Activated T-cell treated with anti-CD3 and anti-CD28 coated beads for 1 hour (primary cell): ENCODE results near the gene RASL10B.

Source experiments
- DNase-seq: peaks from one replicate; pipeline ENCODE4 v3.0.0-alpha.2; 2020; ENCODE audit warnings: low read depth

RASL10B gene

DNA sequence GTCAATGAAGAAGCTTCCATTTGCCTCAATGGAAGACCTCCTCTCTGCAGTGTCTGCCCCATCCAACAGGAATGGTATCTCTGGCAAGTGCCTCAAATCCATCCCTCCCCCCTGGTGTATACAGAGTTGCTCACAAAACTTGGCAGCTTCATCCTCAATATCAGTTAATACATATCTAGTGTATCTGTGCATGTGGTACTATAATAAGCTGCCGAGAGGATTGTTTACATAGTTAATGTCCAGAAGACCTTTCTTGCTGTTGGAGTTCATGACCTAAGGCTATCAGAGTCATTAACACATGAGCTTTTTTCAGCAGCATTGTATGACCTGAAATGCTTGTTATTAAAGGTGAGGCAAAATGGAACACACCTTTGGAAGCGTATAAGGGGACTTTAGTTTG is 14.0 kb upstream of the RASL10B start:
- no peak for DNase-seq

DNA sequence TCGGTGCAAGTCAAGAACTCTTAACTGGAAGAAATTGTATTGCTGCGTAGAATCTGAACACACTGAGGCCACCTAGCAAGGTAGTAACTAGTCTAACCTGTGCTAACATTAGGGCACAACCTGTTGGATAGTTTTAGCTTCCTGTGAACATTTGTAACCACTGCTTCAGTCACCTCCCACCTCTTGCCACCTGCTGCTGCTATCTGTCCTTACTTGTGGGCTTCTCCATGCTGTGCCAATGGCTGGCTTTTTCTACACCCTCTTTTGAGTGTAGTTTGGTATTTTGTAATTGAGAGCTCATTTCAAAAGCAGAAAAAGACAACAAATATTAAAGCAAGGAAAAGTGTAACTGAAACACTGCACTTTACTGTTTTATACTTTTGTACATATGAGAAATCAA is 7.7 kb upstream of the RASL10B start:
- DNase-seq, result no peak

DNA sequence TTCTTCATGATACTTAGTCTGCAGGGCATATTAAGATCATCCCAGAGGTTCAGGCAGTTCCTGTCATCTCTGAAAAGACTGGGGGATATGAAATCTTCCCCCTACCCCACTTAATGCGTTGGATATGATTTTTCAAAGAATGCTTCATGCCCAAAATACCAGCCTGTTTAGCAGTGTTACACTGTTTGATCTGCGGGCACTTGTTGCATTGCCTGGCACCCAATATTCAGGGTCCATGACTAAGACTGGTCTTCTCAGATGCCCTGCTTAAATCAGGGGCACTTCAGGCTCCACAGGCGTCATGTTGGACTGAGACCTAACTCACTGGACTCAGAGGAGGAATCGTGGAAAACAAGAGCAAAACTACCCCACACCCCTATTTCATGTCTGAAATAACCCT is 6.4 kb upstream of the RASL10B start:
- no peak for DNase-seq

DNA sequence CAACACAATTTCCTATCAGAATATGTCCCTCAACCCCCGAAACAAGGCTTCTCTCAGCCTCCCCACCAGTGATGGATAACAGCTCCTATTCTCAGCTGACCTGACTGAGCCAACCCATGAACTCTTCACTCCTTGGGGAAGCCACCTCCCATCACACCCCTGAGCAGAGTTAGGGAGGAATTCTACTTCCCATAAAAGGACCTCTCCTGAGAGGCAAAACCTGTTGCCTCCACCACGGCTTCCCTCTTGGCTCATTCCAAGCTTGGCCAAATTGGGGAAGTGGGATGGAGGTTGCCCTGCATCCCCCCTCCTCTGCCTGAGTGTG is 5.7 kb upstream of the RASL10B start:
- no peak for DNase-seq

DNA sequence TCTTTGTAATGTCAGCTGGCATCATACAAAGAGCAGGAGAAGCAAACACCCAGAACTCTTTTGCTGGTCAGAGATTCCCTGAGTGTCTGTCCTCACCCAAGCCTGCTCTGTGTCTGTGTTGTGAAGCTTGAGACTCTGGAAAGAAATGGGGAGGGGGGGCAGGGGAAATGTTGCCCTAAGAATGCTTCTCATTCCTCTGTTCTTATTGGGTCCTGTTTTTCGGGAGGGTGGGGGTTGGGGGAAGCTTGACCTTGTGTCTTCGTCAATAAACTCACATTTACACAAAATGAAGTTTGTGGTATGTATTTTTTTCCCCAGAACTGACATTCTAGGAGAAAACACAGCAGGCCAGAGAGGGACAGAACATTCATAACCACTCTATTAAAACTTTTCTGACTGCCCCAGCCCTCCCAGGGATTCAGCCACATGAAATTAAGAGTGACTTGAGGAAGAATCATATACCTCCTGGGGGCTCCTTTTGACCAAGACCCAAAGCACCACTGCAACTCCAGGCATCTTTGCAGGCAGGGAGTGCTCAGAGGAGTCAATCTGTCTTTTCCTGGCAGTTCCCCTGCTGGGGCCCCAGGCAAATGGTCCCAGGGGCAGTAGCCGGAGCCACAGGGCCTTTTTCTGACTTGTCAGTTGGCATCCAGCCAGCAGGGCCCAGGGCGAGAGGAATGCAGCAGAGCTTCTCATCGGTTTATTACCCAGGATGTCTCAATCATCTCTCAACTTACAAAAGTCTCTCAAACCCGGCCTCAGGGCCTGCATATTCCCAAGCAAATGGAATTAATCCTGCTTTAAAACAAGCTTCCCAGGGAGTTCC is 5.1 kb upstream of the RASL10B start:
- no peak for DNase-seq

DNA sequence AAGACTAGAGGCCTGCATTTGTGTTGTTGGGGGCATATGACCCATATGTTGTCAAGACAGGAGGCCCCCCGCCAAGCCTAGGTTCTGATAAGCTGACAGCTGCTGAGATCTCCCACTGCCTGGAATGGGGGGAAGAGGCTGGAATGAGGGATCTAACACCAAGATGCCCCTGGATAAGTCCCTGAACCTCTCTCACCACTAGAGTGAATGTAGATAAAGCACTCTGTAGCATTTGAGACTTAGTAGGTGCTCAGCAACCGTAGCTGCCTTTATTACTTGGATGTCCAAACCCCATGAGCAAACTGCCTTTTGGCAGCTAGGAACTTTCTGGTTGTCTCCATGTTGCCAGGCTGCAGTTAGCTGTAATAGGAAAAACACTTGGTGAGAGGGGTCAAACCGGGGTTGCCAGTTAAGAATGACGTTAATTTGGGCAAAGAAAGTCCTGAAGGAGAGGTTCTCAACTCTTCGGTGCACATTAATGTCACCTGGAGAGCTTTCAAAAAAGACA is 4.4 kb upstream of the RASL10B start:
- DNase-seq, result no peak

DNA sequence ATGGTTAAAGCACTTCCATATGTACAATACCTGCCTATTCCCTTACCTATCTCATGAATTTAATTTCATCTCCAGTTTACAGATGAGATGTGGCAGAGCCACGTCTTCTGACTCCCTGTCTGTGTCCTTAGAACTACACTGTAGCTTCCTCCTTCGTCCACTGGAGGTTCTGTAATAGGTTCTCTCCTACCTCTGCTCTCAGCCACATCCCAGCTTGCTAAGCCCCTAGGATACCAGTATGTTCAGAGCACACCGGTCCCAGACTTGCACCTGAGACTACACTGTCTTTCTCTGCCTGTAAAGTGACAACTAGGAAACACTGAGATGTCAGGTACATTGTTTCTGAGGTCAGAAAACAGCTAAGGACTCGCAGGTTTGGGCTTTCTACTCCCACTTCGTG is 3.8 kb upstream of the RASL10B start:
- no peak for DNase-seq

DNA sequence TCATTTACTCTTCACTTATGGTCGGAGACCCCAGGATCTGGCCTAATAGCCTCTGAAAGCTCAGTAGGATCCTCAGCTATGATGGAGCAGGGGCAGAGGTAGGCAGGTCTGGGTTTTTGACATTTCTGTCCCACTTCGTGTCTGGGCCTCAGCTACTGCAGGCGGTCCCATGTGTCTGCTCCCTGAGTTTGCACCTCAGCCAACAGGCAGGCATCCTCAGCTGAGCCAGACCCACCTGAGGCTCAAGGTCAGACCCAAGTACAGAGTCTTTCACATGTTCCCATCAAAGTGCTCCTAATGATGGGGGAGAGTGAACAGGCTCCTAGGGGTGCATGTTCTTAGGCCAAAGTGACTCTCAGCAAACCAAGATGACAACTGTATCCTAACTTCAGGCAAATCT is 2.9 kb upstream of the RASL10B start:
- DNase-seq, result no peak

DNA sequence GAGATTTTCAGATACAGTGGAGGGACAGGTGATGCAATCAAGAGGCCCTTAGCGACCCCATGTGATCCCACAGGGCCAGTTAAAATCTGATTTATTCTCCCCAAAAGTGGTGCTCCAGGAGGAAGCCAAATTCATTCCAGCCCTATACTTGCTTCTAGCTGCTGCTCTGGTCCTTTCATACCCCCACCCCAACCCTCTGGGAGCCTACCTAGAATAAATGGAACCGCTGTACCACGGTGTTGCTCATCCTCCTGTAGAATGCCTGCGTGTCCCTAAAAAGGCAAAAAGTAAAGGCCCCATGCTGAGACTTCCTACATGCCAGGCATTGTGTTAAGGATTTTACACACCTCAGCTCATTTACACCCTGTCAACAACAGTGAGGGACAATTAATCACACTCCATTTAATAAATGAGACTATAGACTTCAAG is 2.0 kb upstream of the RASL10B start:
- DNase-seq, result no peak

DNA sequence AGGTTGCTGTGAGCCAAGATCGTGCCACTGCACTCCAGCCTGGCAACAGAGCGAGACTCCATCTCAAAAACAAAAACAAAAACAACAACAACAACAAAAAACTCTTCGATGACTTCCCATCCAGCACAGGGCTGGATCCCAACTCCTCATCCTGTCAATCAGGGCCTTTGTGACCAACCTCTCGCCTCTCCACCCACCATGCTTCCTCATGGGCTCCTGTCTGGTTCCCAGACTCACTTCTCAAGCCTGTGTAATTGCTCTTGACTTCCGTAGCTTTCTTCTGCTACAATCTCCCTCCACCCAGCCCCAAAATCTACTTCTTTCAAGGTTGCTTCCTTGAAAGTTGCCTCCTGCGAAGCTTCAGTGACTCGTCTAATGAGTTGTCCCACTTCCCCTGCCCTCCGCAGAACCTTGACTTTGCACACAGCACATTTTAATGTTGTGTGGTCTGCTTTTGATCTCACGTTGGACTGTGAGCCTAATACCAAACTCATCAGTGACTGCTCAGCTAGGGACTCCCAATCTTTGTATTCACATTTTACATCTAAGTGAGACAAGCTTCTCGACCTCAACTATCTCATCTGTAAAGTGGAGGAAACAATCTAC is 936 bp upstream of the RASL10B start:
- no peak for DNase-seq

DNA sequence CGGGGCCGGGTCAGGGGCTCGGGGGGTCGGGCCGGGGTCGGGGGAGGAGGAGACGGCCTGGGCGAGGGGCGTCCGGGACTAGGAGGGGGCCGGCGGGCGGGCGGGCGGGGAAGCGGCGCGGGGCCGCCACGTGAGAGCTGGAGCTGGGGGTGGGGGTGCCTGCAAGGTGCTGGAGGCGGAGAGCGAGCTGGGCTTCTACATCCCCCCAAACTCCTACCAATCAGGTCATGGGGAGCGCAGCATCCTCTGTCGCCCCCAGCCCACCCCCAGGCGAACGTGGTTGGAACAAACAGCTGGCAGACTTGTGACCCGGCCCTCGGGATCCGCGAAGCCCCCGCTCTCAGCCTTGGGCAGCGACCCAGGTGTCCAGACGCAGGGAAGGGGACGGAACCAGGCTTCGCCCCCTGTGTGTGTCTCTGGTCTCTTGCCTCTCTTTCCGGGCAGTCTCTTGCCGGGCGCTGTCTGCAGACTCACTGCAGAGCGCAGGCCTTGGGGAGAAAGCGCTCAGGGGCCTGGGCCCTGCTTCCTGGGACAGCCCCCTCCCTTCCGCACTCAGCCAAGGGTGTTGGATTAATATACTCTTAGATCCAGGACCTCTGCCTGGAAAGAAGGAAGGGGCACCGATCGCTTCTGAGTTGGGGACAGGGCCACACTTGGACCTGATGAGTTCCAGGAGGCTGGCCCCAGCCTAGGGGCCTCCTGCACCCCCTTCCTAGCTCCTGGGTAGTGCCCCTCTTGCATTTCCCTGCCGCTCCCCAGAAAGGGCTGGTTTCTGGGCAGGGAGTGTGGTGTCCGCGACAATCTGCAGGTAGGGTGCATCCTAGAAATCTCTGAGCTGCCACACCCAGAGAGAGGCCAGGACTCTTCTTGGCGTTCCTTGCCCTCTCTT is 722 bp downstream of the RASL10B start:
- no peak for DNase-seq

DNA sequence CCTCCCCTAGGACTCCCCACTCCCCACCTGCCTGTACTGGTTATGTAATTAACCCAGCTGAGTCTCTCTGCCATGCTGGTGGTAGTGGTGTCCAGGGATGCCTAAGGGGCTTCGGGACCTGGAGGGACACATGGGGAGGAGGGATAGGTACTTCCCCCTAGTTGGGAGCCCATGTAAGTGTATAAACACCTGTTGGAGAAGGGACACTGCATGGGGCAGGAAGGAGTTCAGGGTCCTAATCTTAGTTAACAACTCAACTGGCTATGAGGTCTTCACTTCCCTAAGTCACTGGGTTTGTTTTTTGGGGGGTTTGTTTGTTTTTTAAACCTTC is 1.3 kb downstream of the RASL10B start:
- no peak for DNase-seq

DNA sequence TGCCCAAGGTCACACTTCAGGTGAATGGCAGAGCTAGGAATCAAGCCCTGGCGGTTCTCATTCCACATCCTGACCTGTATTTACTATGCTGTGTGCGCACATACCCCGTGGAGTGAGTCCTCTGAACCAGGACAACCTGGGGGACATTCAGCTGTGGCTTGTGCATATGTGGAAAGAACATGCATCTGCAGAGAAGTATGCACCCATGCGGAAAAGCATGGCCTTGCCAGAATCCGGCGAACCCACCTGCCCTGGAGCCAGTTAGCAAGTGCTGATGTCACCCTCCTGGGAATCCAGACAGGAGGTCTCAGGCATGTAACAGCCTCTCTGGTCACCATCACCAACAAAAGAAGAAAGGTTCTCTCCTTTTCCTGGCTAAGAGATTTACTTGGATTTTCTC is 1.9 kb downstream of the RASL10B start:
- no peak for DNase-seq

DNA sequence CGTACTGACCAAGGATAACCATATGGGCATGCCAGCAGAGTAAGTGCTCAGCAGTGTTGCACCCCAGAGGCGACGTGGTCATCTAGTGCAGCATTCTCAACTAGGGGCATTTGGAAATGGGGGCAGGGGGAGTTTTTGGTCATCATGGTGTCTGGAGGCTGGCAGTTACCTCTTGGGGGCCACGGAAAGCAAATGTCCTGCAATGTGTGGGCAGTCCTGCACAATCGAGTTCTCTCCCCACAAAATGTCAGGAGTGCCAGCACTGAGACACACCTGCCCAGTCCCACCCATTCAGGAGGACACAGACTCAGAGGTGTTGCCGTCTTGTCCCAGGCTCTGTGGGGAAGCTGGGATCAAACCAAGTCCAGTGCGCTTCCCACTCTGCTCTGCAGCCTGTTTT is 3.0 kb downstream of the RASL10B start:
- DNase-seq, result no peak

DNA sequence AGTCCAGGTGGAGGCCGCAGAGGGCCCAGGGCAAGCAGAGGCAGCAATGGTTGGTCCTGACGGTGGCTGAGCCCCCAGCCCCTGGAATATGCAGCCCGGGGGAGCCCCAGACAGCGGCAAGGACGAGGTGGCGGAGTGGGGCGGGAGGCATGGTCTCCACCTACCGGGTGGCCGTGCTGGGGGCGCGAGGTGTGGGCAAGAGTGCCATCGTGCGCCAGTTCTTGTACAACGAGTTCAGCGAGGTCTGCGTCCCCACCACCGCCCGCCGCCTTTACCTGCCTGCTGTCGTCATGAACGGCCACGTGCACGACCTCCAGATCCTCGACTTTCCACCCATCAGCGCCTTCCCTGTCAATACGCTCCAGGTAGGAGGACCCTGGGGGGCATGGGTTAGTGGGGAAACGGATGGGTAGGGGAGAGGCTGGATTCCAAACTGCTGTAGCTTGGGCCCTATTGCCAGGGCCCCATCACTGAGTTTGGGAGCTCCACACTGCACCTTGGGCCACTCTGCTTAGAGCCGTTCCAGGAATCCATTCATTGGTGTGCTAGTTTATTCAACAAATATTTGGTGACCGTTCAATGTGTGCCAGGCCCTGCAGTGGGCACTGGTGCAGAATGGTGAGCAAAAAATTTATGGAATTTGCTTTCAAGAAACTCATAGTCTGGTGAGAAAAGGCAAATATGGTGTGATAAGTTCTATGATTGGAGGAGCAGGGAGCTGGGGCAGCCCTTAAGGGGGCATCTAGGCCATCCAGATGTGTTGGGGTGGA is 3.8 kb downstream of the RASL10B start:
- no peak for DNase-seq

DNA sequence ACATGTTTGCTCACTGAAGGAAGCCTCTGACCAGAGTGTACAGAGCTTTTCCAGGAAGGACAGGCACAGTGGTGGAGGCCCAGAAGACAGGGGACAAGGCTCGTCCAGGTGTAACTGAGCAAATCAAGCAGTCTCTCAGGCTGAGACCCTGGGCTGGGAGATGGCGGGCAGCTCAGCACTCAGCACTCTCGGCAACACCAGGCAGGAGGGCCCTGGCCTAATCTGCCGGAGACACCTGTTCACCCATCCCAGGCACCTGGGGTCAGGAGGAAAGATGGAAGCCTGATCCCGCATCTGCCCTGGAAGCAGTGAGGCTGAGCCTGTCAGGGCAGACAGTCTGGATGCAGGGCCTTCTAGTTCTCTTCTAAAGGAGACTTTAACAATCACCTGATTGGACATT is 4.8 kb downstream of the RASL10B start:
- DNase-seq, result no peak

DNA sequence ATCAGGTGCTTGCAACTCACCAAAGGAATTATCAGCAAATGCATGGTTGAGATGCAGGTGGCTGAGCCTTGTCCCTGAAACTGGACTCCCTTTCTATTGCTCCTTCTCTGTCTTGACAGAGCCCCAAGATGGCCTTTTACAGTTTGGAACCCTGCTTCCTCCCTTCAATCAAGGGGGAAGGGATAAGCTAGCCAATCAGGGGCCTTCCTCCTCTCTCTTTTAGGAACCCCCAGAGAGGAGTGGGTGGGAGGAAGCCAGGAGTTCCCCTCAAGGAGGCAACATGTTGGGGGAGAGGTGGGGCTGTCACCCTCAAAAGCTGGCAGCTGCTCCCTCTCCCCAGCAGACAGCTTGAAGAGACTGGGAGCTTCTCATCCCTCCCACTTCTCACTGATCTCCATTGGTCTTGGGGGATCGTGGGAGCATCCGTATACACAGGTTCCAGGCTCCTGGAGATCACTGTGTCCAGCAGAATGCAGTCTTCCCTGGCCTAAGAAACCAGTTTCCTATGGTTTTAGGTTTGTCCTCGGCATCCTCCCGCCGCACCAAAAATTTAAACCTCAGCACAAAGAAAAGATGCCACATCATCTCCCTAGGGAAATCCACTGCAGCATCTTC is 7.2 kb downstream of the RASL10B start:
- DNase-seq, result no peak

DNA sequence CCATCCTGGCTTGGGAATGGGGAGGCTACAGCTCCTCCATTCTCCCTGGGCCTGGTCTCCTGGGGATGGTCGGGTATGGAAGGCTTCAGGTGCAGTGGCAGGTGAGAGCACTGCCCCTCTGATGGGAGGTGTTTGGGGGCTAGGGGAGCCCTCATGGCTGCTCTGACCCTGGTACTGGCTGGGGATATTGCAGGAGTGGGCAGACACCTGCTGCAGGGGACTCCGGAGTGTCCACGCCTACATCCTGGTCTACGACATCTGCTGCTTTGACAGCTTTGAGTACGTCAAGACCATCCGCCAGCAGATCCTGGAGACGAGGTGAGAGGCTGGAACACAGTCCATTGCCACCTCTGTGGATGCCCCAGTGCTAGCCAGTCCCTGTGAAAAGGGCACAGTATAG is 8.8 kb downstream of the RASL10B start:
- no peak for DNase-seq

DNA sequence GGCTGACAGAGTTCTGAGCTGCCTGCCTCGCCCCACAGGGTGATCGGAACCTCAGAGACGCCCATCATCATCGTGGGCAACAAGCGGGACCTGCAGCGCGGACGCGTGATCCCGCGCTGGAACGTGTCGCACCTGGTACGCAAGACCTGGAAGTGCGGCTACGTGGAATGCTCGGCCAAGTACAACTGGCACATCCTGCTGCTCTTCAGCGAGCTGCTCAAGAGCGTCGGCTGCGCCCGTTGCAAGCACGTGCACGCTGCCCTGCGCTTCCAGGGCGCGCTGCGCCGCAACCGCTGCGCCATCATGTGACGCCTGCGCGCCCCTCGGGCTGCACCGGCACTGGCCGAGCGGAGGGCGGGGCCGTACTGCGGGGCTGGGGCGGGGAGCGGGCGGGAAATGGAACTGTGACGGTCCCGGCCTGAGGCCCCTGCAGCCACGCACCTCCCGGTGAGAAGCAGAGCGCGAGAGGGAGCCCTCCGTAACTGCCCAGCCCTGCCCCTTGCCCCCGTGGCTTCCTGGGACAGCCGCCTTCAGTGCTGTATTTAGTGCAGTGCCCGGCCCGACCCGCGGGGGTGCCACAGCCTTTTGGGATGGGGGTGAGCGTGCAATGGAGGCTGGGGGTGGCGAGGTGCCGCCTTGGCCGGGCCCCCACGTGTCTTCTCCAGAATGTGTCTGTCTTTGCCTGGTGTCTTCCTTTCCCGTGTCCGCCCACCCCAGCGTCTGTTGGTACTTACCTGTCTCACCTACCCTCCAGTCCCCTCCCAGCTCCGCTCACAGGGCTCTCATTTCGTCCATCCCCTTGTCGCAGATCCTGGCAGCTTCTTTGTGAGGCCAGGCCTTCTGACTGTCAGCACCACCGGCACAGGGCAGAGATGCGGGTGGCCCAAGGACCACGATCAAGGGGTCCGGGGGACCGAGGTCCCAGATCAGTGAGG is 9.8 kb downstream of the RASL10B start:
- no peak for DNase-seq

DNA sequence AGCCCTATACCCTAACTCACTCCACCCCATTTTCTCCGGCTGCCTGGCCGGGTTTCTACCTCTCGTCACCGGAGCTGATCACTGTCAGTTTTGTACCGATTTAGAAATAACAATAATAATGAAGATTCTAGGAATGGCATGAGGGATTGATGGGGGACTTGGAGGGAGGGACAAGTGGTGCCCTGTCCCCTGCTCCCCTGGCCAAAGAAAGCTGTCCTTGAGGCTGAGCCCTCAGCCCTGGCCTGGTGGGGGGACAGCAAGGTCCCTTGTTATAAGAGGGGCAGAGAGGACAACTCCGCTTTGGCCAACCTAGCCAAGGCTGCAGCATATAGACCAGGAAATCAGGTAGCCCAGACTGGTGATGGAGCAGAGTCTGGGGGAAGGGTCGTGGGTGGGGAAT is 11.1 kb downstream of the RASL10B start:
- no peak for DNase-seq
